ENCODE measurements around the gene SPATA46. TPM values are rescaled to one million over a fixed set of nuclear protein-coding genes. Genes with fewer than 3 reads are reported as not detected.

Gene SPATA46
- total RNA-seq, 1 experiment from 2014 or later: not detected

DNA sequence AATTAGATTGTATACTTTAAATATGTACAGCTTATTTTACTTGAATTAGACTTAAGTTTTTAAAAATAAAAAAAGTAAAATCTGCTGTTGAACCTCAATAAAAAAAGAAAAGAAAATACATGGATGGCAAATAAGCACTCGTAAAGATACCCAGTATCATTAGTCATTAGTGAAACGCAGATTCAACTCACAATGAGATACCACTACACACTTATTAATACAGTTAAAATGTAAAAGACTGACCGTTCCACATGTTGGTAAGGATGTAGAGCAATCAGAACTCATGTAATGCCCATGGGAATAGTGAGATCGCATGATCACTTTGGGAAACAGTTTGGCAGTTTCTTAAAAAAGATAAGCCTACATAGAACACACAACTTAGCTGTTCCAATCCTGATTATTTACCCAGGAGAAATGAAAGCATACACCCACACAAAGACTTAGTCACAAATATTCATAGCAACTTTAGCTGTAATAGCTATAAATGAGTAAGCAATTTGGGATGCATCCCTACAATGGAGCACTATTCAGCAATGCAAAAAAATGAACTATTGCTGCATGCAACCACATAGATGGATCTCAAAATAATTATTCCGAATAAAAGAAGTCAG lies 28.0 kb upstream of the SPATA46 start:
- no peaks in the 10 kb centered on the region for H3K4me1 ChIP-seq (replicated peaks)
- H3K4me3 ChIP-seq: no peak overlapping the region
- peak in 1 of 2 experiments; percentile 15 for DNase-seq (ENCODE audit: low read depth in 1 of 2, low spot score in 2 of 2)
- H3K27ac ChIP-seq: no peak overlapping the region
- H3K9me3 ChIP-seq (replicated peaks): no peaks in the 10 kb centered on the region
- H3K36me3 ChIP-seq: no peaks in the 10 kb centered on the region
- peaks cover 3% of the 10 kb centered on the region; the same call in 1 of the 2 replicates for H3K27me3 ChIP-seq (replicated peaks)

DNA sequence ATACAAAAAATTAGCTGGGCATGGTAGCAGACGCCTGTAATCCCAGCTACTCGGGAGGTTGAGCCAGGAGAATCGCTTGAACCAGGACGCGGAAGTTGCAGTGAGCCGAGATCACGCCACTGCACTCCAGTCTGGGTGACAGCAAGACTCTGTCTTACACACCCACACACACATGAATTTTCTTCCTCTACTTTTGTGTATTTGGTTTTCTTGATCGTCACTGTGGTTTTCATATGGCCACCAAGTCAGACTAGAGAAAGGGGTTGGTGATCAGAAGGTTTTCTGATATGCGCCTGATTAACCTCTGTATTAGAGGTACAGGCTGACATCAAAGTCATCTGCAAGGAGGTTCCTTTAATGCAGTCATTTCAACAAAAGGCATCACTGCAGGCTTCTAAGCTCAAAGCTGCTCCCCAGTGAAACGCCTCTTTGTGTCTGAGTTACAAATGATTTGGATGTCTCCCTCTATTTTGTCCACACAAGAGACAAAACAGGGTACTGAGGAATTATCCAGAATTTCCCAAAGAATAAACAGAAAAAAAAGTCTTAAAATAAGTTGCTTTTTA lies 24.2 kb upstream of the SPATA46 start:
- H3K4me3 ChIP-seq: no peak overlapping the region
- DNase-seq (ENCODE audit: low read depth in 1 of 2, low spot score in 2 of 2): no peak
- H3K27ac ChIP-seq: no peak overlapping the region
- no peaks in the 10 kb centered on the region for H3K36me3 ChIP-seq
- no peaks in the 10 kb centered on the region for H3K9me3 ChIP-seq (replicated peaks)
- H3K4me1 ChIP-seq (replicated peaks): no peaks in the 10 kb centered on the region
- peaks cover 8% of the 10 kb centered on the region for H3K27me3 ChIP-seq (replicated peaks)

DNA sequence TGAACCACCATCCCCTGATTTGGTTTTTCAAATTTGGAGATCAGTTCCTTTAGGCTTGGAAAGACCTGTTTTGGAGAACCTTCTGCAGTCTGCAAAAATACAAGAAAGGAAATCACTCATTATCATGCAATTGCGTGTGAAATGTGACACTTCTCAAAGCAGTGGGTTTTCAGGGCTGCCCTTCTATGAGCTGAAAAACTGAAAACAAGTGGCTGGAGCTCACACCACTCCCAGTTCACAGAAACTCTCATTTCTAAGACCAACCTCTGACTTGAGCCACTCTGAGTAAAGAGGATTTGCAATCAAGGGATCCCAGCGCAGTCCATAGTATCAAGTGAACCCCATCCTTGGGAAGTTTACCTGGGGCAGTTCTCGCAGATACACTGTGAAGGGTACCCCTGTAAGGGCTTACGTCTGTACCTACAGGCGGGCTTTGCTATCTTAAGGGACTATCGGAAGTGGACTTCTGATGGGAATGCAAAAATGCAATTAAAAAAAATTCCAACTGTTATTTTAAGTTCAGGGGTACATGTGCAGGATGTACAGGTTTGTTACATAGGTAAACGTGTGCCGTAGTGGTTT lies 22.4 kb upstream of the SPATA46 start:
- no peak overlapping the region for H3K27ac ChIP-seq
- DNase-seq (ENCODE audit: low read depth in 1 of 2, low spot score in 2 of 2): no peak
- H3K4me3 ChIP-seq: no peak overlapping the region
- H3K36me3 ChIP-seq: no peaks in the 10 kb centered on the region
- H3K4me1 ChIP-seq (replicated peaks): no peaks in the 10 kb centered on the region
- peaks cover 8% of the 10 kb centered on the region for H3K27me3 ChIP-seq (replicated peaks)
- no peaks in the 10 kb centered on the region for H3K9me3 ChIP-seq (replicated peaks)

DNA sequence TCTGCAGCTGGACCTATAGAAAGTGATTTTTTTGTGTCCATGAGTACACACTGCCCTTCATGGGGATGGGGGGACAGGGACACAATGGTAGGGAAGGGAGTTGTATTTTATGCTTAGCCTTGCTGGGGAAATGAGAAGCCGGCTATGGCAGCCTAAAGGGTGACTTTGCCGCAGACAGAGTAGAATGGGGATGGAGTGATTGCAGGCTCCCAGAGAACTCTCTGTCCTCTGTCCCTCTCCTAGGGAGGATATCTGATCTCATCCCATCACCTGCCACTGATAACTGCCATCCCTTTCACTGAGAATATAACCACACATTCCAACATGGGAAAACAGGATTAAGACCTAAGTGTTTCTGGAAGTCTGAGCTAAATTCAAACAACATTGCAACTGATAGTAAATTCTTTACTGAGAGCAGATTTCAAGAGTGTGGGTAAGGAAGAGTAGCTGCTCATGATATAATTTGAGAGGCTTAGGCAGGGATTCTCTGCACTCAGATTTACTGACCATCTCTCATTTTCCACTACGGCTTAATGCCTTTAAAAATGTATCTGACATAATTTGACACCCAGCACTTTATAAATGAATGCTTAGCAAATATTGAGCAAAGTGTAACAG lies 21.4 kb upstream of the SPATA46 start:
- DNase-seq (ENCODE audit: low read depth in 1 of 2, low spot score in 2 of 2): no peak
- Histone ChIP-seq H3K9me3 (replicated peaks) (no peaks in the 10 kb centered on the region), H3K4me1 (replicated peaks) (no peaks in the 10 kb centered on the region), H3K36me3 (no peaks in the 10 kb centered on the region), H3K27ac (no peak overlapping the region), H3K4me3 (no peak overlapping the region), H3K27me3 (replicated peaks) (peaks cover 8% of the 10 kb centered on the region)

DNA sequence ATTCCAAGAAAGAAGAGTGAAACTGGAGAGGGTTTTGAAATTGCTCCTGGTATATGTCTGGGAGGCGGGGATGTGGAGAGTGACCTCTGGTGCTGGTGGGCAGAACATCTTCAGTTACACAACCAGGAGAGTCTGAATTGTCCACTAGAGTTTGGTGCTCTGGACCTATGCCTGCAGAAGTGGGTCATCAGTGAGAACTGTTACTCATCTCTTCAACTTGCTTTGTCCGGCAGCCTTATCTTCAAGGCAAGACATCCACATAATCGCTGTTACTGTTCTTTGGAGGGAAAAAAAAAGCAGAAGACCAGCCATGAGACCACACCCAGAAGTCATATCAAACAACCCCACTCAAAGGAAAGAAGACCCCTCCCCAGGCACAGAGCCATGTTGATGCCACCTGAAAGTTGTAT lies 20.4 kb upstream of the SPATA46 start:
- H3K27ac ChIP-seq: no peak overlapping the region
- no peak overlapping the region for H3K4me3 ChIP-seq
- no peaks in the 10 kb centered on the region for H3K36me3 ChIP-seq
- peaks cover 8% of the 10 kb centered on the region for H3K27me3 ChIP-seq (replicated peaks)
- no peaks in the 10 kb centered on the region for H3K9me3 ChIP-seq (replicated peaks)
- DNase-seq (ENCODE audit: low read depth in 1 of 2, low spot score in 2 of 2): no peak
- no peaks in the 10 kb centered on the region for H3K4me1 ChIP-seq (replicated peaks)

DNA sequence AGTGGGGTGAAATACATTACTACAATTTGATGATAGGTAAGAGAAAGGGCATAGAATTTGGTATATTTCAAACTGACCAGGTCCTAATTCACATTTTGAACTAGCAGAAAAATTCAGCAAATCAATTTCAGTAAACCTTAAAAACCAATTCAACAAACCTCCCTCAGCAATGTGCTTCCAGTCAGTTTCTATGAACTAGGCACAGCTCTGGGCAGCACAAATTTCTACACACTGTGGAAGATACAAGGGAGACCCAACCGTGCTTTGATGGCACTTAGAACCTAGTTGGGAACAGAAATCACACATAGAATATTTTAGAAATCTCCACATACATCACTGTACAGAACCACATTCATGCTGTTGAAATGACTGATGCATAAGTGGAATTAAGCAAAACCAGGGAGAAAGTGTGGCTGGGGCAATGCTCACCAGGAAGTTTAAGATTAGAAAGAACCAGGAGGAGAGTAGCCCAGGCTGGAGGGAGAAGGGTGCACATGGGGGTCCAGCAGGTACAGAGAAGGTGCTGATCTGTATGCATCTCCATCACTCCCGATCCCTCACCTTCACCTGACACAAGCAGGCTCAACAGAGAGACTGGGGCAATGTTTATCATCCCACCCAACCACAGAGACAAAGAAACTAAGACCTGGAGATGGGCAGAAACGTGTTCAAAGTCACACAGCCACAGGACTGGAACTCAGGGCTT lies 19.7 kb upstream of the SPATA46 start:
- Histone ChIP-seq H3K4me1 (replicated peaks) (no peaks in the 10 kb centered on the region), H3K36me3 (no peaks in the 10 kb centered on the region), H3K27me3 (replicated peaks) (peaks cover 8% of the 10 kb centered on the region), H3K4me3 (no peak overlapping the region), H3K27ac (no peak overlapping the region), H3K9me3 (replicated peaks) (no peaks in the 10 kb centered on the region)
- DNase-seq (ENCODE audit: low read depth in 1 of 2, low spot score in 2 of 2): no peak

DNA sequence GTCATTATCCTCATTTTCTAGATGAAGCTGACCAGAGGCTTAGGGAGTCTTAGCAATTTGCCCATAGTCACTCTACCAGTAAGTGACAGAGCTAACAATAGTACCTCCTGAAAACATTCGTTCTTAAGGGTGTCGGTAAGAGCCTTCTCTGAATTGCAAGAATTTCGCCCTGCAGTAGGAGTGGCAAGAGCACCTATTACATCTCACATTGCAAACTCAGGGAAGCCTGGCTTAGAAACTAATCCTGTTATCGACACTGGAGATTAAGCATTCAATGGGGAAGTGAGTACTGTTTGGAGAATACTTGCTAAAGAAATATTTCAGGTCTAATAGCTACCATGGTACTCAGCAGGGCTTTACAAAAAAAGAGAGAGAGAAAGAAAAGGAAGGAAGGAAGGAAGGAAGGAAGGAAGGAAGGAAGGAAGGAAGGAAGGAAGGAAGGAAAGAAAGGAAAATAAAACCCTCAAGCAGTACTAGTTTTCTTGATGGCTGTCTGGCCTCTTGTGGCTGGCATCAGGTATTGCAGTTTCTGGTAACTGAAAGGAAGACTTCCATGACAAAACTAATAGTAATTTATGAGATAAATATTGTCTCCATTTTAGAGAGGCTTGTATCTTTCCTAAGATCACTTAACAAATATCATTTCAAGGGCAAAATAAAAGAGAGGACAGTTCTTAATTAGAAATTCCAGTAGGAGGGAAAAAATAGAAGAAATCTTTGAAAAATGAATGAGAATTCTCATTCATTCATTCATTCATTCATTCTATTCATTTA lies 15.3 kb upstream of the SPATA46 start:
- no peaks in the 10 kb centered on the region for H3K27me3 ChIP-seq (replicated peaks)
- peaks cover 6% of the 10 kb centered on the region; the same call in 1 of the 2 replicates for H3K4me1 ChIP-seq (replicated peaks)

DNA sequence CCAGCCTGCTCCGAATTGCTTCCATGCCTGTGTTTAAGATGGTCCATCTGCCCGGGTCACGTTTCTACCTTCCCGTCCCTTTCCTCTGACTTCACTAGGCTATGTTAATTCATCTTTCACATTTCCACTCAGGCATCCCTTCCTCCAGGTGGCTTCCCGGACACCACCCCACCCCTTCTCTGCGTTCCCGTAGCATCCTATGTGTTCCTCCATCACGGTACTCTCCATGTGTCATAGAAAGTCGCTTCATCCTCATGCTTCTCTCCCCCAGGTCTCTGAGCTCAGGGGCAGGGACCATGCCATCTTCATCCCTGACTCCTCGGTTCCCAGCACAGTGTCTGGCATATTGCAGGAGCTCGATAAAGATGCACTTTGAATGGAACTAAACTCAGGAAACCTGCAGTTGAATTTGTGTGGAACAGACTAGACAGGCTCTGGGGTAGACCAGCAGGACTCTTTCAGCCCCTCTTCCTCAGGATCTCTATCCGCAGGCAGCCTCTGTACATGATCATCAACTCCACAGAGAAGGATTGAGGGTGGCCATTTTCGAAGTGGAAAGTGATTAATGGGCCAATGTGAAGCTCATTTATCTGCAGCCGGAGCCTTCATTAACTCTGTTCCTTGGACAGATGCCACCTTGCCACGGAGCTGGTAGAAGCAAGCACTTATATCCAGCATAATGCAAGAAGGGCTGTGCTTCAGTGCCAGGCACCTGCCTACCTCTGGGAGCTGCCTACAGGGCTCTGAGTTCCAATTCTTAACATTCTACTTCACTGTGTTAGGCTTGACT lies 13.9 kb upstream of the SPATA46 start:
- no peak for DNase-seq (ENCODE audit: low read depth in 1 of 2, low spot score in 2 of 2)
- no peak overlapping the region for H3K4me3 ChIP-seq
- H3K27me3 ChIP-seq (replicated peaks): no peaks in the 10 kb centered on the region
- no peaks in the 10 kb centered on the region for H3K9me3 ChIP-seq (replicated peaks)
- no peaks in the 10 kb centered on the region for H3K36me3 ChIP-seq
- H3K4me1 ChIP-seq (replicated peaks): peaks cover 6% of the 10 kb centered on the region; the same call in 1 of the 2 replicates
- H3K27ac ChIP-seq: no peak overlapping the region

More for the DNA sequence above, 15.3 kb upstream of the SPATA46 start:
- Histone ChIP-seq H3K9me3 (replicated peaks) (no peaks in the 10 kb centered on the region), H3K4me3 (no peak overlapping the region), H3K27ac (no peak overlapping the region), H3K36me3 (no peaks in the 10 kb centered on the region)
- no peak for DNase-seq (ENCODE audit: low read depth in 1 of 2, low spot score in 2 of 2)

DNA sequence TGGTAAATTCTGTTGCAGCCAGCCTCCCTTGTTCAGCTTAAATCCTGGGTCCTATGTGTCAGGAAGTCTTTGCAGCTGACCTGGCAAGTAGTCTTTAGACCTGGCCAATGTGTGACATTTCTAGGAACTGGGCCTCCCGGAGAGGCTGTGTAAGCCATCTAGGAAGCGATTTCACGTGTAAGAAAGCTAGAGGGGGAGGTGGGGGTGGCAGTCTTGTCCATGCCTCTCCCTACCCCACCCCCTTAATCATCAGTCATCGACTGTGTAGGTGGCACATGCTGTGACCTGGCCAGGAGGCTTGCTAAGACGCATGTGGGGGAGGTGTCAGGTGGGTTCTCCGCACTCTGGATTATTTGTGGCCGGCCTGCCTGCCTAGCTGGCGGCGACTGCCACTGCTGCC lies 13.3 kb upstream of the SPATA46 start:
- no peak overlapping the region for H3K4me3 ChIP-seq
- no peaks in the 10 kb centered on the region for H3K9me3 ChIP-seq (replicated peaks)
- H3K36me3 ChIP-seq: no peaks in the 10 kb centered on the region
- peaks cover 6% of the 10 kb centered on the region; the same call in 1 of the 2 replicates for H3K4me1 ChIP-seq (replicated peaks)
- H3K27me3 ChIP-seq (replicated peaks): no peaks in the 10 kb centered on the region
- DNase-seq (ENCODE audit: low read depth in 1 of 2, low spot score in 2 of 2): no peak
- H3K27ac ChIP-seq: no peak overlapping the region

DNA sequence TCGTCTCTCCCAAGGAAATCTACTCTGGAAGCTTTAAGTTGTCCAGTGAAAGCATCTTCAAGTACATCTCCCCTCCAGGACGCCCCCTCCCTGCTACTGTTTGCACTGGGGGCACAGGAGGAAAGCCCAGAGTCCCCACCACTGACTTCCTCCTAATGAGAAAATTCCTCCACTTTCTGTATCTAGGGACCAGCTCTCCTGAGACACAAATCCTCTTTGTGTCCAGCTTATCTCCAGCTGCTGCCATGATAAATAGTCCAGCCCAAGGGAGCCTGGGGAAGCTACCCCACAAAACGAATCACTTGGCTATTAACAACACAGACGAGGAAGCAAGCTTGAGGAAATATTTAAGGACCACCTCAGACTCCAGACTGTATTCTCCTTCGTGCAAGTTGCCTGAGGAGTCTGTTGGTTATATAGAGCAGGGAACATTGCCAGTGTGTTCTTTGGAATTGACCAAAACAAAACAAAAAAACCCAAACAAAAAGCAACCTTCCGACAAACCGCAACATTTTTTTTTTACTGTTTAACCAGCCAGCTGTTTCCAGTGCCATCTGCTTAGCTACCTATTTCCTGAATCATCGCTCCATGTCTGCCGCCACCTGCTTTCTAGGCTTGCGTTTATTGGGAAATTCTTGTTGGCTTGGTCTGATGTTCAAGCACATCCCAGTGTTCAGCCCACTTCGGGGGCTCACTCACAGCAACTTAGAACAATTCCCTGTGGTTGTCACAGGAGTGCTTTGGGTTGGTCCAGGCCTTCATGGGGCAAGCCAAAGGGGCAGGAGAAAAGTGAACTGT lies 12.6 kb upstream of the SPATA46 start:
- no peak overlapping the region for H3K27ac ChIP-seq
- H3K36me3 ChIP-seq: no peaks in the 10 kb centered on the region
- peaks cover 6% of the 10 kb centered on the region; the same call in 1 of the 2 replicates for H3K4me1 ChIP-seq (replicated peaks)
- no peaks in the 10 kb centered on the region for H3K27me3 ChIP-seq (replicated peaks)
- no peak overlapping the region for H3K4me3 ChIP-seq
- H3K9me3 ChIP-seq (replicated peaks): no peaks in the 10 kb centered on the region
- peak in 1 of 2 experiments; percentile 57 for DNase-seq (ENCODE audit: low read depth in 1 of 2, low spot score in 2 of 2)

DNA sequence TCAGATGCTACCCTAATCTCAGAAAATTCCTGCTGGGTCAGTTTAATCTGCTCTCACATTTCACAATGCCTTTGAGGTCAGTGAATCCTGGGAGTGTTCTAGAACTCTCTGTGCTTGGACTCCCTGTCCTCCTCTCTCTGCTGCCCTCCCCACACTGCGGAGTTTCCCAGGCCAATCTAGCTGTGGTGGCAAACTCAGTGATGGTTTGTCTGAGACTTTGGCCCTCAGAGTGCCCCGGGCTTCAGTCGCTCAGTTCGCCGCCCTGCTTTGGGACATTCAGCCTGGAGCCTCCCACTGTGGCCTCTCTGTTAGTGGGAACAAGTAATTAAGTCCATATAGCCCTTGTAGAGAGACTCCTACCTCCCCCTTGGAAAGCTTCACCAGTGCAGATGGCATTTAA lies 12.0 kb upstream of the SPATA46 start:
- H3K9me3 ChIP-seq (replicated peaks): no peaks in the 10 kb centered on the region
- H3K36me3 ChIP-seq: no peaks in the 10 kb centered on the region
- H3K4me1 ChIP-seq (replicated peaks): peaks cover 6% of the 10 kb centered on the region; the same call in 1 of the 2 replicates
- H3K27me3 ChIP-seq (replicated peaks): no peaks in the 10 kb centered on the region
- H3K27ac ChIP-seq: no peak overlapping the region
- no peak for DNase-seq (ENCODE audit: low read depth in 1 of 2, low spot score in 2 of 2)
- H3K4me3 ChIP-seq: no peak overlapping the region

DNA sequence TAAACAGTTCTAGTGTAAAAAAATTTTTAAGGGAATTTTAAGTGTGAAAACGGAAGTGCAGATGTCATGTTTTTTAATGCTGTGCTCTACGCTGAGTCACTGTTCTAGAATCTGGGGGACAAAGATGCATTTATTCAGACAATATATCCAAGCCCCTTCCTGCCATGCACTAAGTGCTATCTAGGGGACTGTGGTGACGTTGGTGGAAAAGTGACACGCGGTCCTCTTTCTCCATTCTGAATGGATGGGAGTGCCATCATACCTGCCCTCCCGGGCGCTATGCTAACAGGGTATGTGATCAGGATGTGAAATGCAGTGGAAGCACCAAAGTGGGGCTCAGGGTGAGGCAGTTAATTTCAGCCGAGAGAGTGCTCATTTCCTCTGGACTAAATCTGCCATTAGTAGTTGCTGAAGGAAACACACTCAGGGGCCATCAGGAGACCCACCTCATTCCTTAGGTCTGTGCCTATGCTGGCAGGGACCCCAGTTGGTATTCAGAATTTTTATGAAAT lies 11.5 kb upstream of the SPATA46 start:
- H3K4me3 ChIP-seq: no peak overlapping the region
- H3K9me3 ChIP-seq (replicated peaks): no peaks in the 10 kb centered on the region
- DNase-seq (ENCODE audit: low read depth in 1 of 2, low spot score in 2 of 2): no peak
- no peak overlapping the region for H3K27ac ChIP-seq
- peaks cover 6% of the 10 kb centered on the region; the same call in 1 of the 2 replicates for H3K4me1 ChIP-seq (replicated peaks)
- no peaks in the 10 kb centered on the region for H3K27me3 ChIP-seq (replicated peaks)
- H3K36me3 ChIP-seq: no peaks in the 10 kb centered on the region
